ENCODE measurements around the gene TUT4.

TUT4 gene

DNA sequence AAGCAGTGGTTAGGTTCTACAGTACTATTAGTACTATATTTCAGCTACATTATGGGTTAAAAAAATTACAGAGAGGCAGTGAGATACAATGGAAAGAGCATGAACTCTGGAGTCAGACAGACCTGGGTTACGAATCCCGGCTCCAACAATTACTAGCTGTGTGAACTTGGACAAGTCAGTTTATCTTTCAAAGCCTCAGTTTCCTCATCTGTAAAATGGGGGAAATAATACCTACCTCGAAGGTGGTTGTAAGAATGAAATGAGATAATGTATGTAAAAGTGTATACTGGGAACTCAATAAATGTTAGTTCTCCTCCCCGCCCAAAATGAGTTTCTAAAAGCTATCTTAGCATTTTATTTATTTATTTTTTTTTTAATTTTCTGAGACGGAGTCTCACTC, 89.0 kb downstream of the TUT4 start:
- no peak for DNase-seq

DNA sequence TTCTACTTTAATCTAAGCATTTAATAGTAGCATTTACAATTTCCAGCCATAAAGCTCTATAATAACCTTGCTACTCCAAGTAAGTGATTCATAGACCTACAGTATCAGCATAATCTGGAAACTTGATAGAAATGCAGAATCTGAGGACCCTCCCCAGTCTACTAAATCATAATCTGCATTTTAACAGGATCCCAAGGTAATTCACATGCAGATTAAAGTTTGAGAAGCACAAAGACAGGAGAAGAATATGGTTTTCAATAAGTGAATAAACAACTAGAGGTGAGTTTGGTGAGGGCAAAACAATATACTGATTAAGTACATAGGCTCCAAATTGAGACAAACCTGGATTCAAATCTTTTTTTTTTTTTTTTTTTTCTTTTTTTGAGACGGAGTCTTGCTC, 91.1 kb downstream of the TUT4 start:
- DNase-seq, result no peak

DNA sequence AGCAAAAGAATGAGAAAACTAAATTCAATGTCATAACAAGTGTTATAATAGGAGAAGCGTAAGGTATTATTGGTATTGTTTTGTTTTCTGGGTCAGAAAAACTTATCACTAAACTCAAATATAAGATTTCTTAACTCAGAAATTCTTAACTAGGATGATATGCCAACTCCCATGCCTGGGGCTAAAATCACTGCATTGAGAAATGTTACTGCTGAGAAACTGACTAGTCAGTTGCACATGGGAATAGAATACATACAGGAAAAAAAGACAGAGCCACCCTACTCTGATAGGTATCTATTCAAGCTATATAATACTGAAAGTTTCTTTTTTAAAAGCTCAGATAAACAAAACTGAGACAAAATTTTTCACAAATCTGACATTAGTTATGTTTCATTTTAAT, 92.2 kb downstream of the TUT4 start:
- DNase-seq, result no peak

DNA sequence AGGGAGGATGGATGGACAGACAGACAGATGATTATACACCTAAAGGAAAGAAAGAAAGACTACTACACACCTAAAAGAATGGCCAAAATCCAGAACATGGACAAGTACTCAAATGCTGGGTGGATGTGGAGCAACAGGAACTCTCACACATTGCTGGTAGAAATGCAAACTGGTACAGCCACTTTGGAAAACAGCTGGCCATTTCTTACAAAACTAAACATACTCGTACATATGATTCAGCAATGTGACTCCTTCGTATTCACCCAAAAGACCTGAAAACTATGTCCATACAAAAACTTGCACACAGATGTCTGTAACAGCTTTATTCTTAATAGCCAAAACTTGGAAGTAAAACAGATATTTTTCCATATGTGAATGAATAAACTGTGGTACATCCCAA, 97.2 kb downstream of the TUT4 start:
- no peak for DNase-seq

DNA sequence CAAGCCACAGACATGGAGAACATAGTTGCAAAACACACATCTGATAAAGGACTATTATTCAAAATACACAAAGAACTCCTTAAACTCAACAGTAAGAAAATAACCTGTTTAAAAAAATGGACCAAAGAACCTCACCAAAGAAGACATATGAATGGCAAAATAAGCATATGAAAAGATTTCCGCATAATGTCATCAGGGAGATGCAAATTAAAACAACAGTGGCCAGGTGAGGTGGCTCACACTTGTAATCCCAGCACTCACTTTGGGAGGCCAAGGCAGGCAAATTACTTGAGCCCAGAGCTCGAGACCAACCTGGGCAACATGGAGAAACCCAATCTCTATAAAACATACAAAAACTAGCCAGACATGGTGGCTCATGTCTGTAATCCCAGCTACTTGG, 98.1 kb downstream of the TUT4 start:
- DNase-seq, result no peak

- DNase-seq, result no peak
These were observed 98.8 kb downstream of the TUT4 start for GRCh38 chr1:52454127-52454526.

GRCh38 chr1:52444463-52444862, 108.4 kb downstream of the TUT4 start:
- no peak for DNase-seq

DNA sequence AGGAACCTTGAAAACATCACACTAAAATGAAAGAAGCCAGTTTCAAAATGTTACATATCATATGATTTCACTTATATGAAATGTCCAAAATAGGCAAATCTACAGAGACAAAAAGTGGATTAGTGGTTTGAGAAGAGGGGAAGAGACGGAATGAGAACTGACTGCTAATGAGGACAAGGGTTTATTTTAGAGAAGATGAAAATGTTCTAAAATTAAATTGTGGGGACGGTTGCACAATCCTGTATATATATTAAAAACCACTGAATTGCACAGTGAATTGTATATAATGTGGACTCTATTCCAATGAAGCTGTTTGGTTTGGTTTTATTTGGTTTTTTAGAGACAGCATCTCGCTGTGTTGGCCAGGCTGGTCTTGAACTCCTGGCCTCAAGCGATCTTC, 112.9 kb downstream of the TUT4 start:
- DNase-seq, result no peak

DNA sequence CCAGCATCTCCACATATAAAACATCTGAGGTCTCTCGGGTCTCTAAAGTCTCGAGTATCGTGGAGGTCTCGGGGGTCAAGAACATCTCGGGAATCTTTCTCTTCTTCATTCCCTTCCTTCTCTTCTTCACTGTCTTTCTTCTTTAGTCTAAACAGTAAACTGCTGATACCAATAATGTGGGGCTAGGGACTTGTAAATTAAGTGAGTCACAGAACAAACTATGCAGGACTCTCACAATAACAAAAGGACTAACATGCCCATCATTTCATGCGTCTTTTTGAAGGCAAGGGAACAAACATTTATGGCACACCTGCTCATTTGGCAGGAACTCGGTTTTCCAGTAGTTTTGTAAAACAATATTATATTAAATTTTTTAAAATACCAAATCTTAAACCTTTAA, 116.1 kb downstream of the TUT4 start:
- DNase-seq, result no peak

GRCh38 chr1:52435650-52436049, 117.2 kb downstream of the TUT4 start:
- no peak for DNase-seq

DNA sequence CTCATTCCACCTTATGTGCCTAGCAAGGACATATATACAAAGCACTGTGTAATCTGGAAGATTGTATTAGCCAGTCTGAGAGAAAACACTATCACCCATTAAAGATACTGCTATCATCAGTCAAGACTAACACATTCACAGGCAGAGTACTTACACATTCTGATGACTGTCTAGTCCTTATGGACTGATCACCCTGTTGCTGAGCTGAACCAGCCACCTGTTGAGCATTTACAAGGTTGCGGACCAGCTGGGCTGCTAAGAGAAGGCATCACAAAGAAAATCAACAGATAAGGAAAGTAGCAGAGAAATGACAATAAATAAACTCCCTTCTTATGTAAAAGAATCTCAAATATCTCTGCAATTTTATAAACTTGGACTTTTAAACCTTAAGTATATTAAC, 117.7 kb downstream of the TUT4 start:
- no peak for DNase-seq

DNA sequence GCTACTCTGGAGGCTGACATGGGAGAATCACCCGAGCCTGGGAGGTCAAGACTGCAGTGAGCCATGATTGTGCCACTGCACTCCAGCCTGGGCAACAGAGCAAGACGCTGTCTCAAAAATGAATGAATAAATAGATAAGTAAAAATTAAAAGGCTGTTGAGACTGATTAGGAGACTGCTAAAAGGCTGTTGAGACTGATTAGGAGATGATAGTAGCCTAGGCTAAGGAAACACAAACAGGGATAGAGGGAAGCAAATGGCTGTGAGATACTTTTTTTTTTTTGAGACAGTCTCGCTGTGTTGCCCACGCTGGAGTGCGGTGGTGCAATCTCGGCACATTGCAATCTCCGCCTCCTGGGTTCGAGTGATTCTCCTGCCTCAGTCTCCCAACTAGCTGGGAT, 120.1 kb downstream of the TUT4 start:
- DNase-seq, result no peak

DNA sequence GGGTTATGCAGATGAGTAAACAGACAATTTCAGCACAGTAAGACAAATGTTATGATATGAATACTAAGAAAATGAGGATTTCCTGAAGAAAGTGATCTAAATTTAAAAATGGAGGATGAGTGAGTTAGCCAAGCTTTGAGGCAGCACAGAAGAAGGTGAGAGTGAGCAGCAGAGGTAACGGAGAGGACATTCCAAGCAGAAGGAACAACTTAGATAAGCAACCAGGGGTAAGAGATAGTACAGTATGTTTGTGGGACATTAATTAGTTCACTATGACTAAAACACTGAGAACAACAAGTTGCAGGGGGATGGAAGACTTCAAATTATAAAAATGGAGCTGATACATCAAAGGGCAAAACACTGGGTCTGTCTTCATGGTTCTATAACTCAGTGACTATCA, 125.7 kb downstream of the TUT4 start:
- no peak for DNase-seq

GRCh38 chr1:52426371-52426770, 126.5 kb downstream of the TUT4 start:
- DNase-seq, result no peak

GRCh38 chr1:52424813-52425212, 128.1 kb downstream of the TUT4 start:
- peak; percentile 7 to 24 for DNase-seq

DNA sequence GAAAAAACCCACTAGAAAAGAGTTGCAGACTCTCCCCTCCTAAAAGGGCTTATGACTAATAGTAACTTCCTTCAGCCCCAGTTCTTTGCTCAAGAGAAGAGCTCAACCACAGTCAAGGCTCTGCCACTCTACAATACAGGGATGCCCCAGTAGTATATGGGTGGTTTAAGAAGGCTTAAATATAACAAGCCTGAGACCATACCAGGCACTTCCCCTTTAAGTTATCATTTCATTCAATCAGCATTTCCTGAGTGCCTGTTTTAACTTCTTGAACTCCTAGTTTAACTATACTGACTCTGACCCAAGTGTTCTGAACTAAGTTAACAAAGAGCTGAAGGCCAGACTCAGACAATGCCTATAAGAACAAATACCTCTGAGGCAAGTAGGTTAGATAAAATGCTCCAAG, 128.7 kb downstream of the TUT4 start:
- DNase-seq, result peak; percentile 49 to 52

- DNase-seq, result no peak
These were observed 129.1 kb downstream of the TUT4 start for GRCh38 chr1:52423771-52424170.

DNA sequence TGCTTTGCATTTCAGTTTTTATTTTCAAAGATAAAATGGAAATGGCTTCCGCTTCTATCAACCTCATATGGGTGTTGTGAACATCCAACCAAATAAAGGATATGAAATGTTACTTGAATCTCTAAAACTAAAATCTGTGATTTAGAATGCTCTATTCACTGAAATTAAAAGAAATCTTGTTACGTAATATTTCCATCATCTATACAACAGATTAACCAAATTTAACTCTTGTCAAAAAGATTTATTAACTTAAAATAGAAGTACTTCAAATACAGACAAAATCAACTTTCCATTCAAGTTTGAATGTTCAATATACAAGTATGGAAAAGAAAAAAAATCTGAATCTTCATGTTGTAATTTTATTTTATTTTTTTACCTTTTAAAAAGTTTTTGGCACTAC, 129.8 kb downstream of the TUT4 start:
- DNase-seq, result no peak

GRCh38 chr1:52420713-52421112, 132.2 kb downstream of the TUT4 start:
- no peak for DNase-seq

- DNase-seq, result no peak
These were observed 136.1 kb downstream of the TUT4 start for GRCh38 chr1:52416811-52417210.

GRCh38 chr1:52414942-52415341, 137.9 kb downstream of the TUT4 start:
- no peak for DNase-seq

- no peak for DNase-seq
These were observed 139.4 kb downstream of the TUT4 start for GRCh38 chr1:52413410-52413989.

GRCh38 chr1:52404975-52405338, 147.9 kb downstream of the TUT4 start:
- DNase-seq, result no peak

DNA sequence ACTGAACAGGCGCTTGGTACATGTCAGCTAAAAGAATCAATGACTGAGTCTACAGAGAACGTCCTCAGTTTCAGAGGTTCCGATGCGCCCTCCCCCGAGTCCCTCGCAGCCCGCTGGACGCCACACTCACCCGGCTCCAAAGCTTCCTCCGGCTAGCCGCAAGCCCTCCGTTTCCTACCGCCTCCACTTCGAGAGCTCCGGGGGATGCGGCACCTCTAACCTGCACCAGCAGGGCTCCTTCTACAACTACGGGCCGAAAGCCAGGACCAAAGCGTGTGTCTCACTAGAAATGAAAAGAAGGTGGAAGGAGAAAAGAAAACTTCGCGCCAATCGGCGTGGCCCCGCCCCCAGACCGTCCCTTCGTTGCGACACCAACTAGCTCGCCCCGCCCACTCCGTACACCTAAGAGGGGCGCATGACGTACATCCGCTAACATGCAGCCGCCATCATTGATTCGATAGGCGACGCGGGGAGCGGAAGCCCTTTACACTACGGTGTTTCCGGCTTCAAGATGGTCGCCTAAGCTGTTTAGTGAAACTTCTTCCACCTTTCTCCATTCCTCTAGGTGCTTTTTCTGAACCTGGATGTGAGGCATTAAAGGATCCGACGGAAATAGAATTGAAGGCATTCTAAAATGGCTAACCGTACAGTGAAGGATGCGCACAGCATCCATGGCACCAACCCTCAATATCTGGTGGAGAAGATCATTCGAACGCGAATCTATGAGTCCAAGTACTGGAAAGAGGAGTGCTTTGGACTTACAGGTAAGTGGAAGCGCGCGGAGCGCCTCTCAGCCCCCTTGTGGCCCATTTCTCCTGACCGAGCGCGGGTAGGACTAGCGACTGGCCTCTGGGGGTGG, 148.5 kb downstream of the TUT4 start, which contains the start of the genes ORC1 and PRPF38A:
Gene ORC1 (minus strand): TSS at position 308 of the 859 bp plus-strand sequence. CDS start 2,200 bp downstream, outside the sequence.
Gene PRPF38A (plus strand): TSS at position 487 of the 859 bp plus-strand sequence. CDS start 148 bp downstream, at position 635.
- DNase-seq, result peak; percentile 92 to 96

All from AML-193 (cell line).